Measurements from ENCODE around the gene SULT2B1. TPM values are rescaled to one million over a fixed set of nuclear protein-coding genes. Genes with fewer than 3 reads are reported as not detected.
"Not testable (repeated sequence)": the region's sequence is repeated elsewhere in the genome, so short reads cannot be mapped to it uniquely, and the experiment has no call there.

The SULT2B1 gene
- total and polyA plus RNA-seq, 2 donors (not counting 1 experiment from before 2014, with no cell fraction given), result 0.10 to 0.33 TPM

- Histone ChIP-seq H3K79me2 (ENCODE audit: control insufficient read depth, insufficient read depth, low read length) (no peaks in the 10 kb centered on the region), H3K9ac (ENCODE audit: insufficient read depth, low read length) (no peak overlapping the region), H3K4me3 (replicated peaks in 1 of 4; ENCODE audit: control extremely low read depth in 1 of 4, insufficient read depth in 1 of 4, low read depth in 3 of 4, low read length in 4 of 4) (no peak overlapping the region), H4K20me1 (ENCODE audit: control insufficient read depth, extremely low read depth, insufficient read depth, low read length) (no peaks in the 10 kb centered on the region), H3K9me3 (ENCODE audit: control insufficient read depth, insufficient read depth, low read depth, low read length) (no peaks in the 10 kb centered on the region), H3K4me1 (ENCODE audit: control insufficient read depth, extremely low read depth, insufficient read depth, low read length) (no peaks in the 10 kb centered on the region), H3K27me3 (ENCODE audit: control insufficient read depth, insufficient read depth, low read length) (no peaks in the 10 kb centered on the region), H3K36me3 (ENCODE audit: control insufficient read depth, insufficient read depth, low read length) (no peaks in the 10 kb centered on the region), H3K4me2 (ENCODE audit: extremely low read depth, insufficient read depth, low read length) (no peak overlapping the region), H2AFZ (ENCODE audit: low read length) (no peak overlapping the region), H3K27ac (ENCODE audit: insufficient read depth, low read length) (no peak overlapping the region)
- DNase-seq (ENCODE audit: low read depth in 2 of 2), result no peak
- no peak for TF ChIP-seq EZH2 (IDR thresholded peaks at IDR 0.05; ENCODE audit: low read length, missing control alignments)
- no peak for TF ChIP-seq CTCF (conservative IDR thresholded peaks at IDR 0.05 in 1 of 2, IDR thresholded peaks at IDR 0.05 in 1 of 2; ENCODE audit: low read depth in 1 of 2, low read length in 2 of 2)
These were observed 24.1 kb downstream of the SULT2B1 start for GRCh38 chr19:48575931-48576622.

GRCh38 chr19:48577908-48578307 is 25.9 kb downstream of the SULT2B1 start:
- H3K4me3 ChIP-seq (replicated peaks in 1 of 4; ENCODE audit: control extremely low read depth in 1 of 4, insufficient read depth in 1 of 4, low read depth in 3 of 4, low read length in 4 of 4); H3K4me1 ChIP-seq (ENCODE audit: control insufficient read depth, extremely low read depth, insufficient read depth, low read length); H3K9ac ChIP-seq (ENCODE audit: insufficient read depth, low read length); H3K4me2 ChIP-seq (ENCODE audit: extremely low read depth, insufficient read depth, low read length); H3K27ac ChIP-seq (ENCODE audit: insufficient read depth, low read length); H3K36me3 ChIP-seq (ENCODE audit: control insufficient read depth, insufficient read depth, low read length); DNase-seq (ENCODE audit: low read depth in 2 of 2); H3K27me3 ChIP-seq (ENCODE audit: control insufficient read depth, insufficient read depth, low read length); H3K9me3 ChIP-seq (ENCODE audit: control insufficient read depth, insufficient read depth, low read depth, low read length); H3K79me2 ChIP-seq (ENCODE audit: control insufficient read depth, insufficient read depth, low read length); H4K20me1 ChIP-seq (ENCODE audit: control insufficient read depth, extremely low read depth, insufficient read depth, low read length); H2AFZ ChIP-seq (ENCODE audit: low read length): not testable (repeated sequence)

DNA sequence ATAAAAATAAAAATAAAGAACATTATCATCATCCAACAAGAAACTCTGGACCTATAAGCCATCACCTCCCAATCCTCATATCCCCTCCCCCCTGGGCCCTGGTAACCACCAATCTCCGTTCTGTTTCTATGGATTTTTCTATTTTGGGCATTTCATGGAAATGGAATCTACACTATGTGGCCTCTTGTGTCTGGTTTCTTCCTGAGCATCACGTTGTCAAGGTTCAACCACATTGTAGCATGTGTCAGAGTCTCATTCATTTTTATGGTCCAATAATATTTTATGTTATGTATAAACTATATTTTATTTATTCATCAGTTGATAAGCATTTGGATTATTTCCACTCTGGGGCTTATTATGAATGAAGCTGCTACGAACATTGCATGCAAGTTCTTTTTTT is 26.9 kb downstream of the SULT2B1 start:
- Histone ChIP-seq H3K9ac (ENCODE audit: insufficient read depth, low read length) (no peak overlapping the region), H3K4me2 (ENCODE audit: extremely low read depth, insufficient read depth, low read length) (no peak overlapping the region), H3K79me2 (ENCODE audit: control insufficient read depth, insufficient read depth, low read length) (no peaks in the 10 kb centered on the region), H2AFZ (ENCODE audit: low read length) (no peak overlapping the region), H3K27me3 (ENCODE audit: control insufficient read depth, insufficient read depth, low read length) (no peaks in the 10 kb centered on the region), H3K4me3 (replicated peaks in 1 of 4; ENCODE audit: control extremely low read depth in 1 of 4, insufficient read depth in 1 of 4, low read depth in 3 of 4, low read length in 4 of 4) (no peak overlapping the region), H3K9me3 (ENCODE audit: control insufficient read depth, insufficient read depth, low read depth, low read length) (no peaks in the 10 kb centered on the region), H4K20me1 (ENCODE audit: control insufficient read depth, extremely low read depth, insufficient read depth, low read length) (no peaks in the 10 kb centered on the region), H3K36me3 (ENCODE audit: control insufficient read depth, insufficient read depth, low read length) (no peaks in the 10 kb centered on the region), H3K4me1 (ENCODE audit: control insufficient read depth, extremely low read depth, insufficient read depth, low read length) (peaks cover 1% of the 10 kb centered on the region), H3K27ac (ENCODE audit: insufficient read depth, low read length) (no peak overlapping the region)
- peak in 1 of 2 donors; percentile 48 for DNase-seq (ENCODE audit: low read depth in 2 of 2)
- no peak for TF ChIP-seq CTCF (conservative IDR thresholded peaks at IDR 0.05 in 1 of 2, IDR thresholded peaks at IDR 0.05 in 1 of 2; ENCODE audit: low read depth in 1 of 2, low read length in 2 of 2)

Measured in fibroblast of lung (primary cell).